ENCODE results near the gene NXPE3. TPM values are rescaled to one million over a fixed set of nuclear protein-coding genes. Genes with fewer than 3 reads are reported as not detected.
A peak's percentile ranks its signal among the peaks of the same experiment; 100 is the strongest.

The NXPE3 gene
- total and polyA plus RNA-seq, 2 experiments from 2014 or later: 5.4 to 12.6 TPM

GRCh38 chr3:101867996-101868395, 89.0 kb downstream of the NXPE3 start:
- no peaks in the 10 kb centered on the region for H3K79me2 ChIP-seq (ENCODE audit: insufficient read depth)
- no peaks in the 10 kb centered on the region for H3K9me3 ChIP-seq (ENCODE audit: low read depth)
- H3K27me3 ChIP-seq (replicated peaks; ENCODE audit: insufficient read depth): no peaks in the 10 kb centered on the region
- no peaks in the 10 kb centered on the region for H3K36me3 ChIP-seq (ENCODE audit: low read depth)
- 59 to 75% methylated on average over 2 of the region's 2 CpGs for WGBS, 2 experiments (ENCODE audit: low coverage in 1 of 2, low lambda C conversion rate in 2 of 2, missing lambda C conversion rate in 2 of 2)
- no peak overlapping the region for H3K4me2 ChIP-seq (ENCODE audit: unreplicated experiment)
- TF ChIP-seq EZH2 (IDR thresholded peaks at IDR 0.05; ENCODE audit: insufficient read depth, poor library complexity, severe bottlenecking): no peak
- TF ChIP-seq EZH2phosphoT487 (IDR thresholded peaks at IDR 0.05; ENCODE audit: insufficient read depth, low read depth): no peak
- H3K9me2 ChIP-seq (ENCODE audit: insufficient read depth): no peaks in the 10 kb centered on the region
- no peak overlapping the region for H2AFZ ChIP-seq
- H3K9ac ChIP-seq: no peak overlapping the region
- H3K4me1 ChIP-seq (ENCODE audit: insufficient read depth): no peaks in the 10 kb centered on the region
- H4K20me1 ChIP-seq (ENCODE audit: insufficient read depth): no peaks in the 10 kb centered on the region
- in situ Hi-C loops (cut with MboI): no loop called here
- no peak overlapping the region for H3K27ac ChIP-seq
- H3K4me3 ChIP-seq: no peak overlapping the region
- no peak for DNase-seq
- peaks cover 9% of the 10 kb centered on the region for H3F3A ChIP-seq (ENCODE audit: insufficient read depth)

- WGBS, 2 experiments (ENCODE audit: low coverage in 1 of 2, low lambda C conversion rate in 2 of 2, missing lambda C conversion rate in 2 of 2): 91 to 95% methylated on average over 12 of the region's 12 CpGs
Observed at GRCh38 chr3:101868534-101869464, 89.8 kb downstream of the NXPE3 start.

GRCh38 chr3:101870138-101870537, 91.1 kb downstream of the NXPE3 start:
- H4K20me1 ChIP-seq (ENCODE audit: insufficient read depth): no peaks in the 10 kb centered on the region
- 70 to 78% methylated on average over 5 of the region's 5 CpGs for WGBS, 2 experiments (ENCODE audit: low coverage in 1 of 2, low lambda C conversion rate in 2 of 2, missing lambda C conversion rate in 2 of 2)
- H3K27me3 ChIP-seq (replicated peaks; ENCODE audit: insufficient read depth): no peaks in the 10 kb centered on the region
- H3K79me2 ChIP-seq (ENCODE audit: insufficient read depth): no peaks in the 10 kb centered on the region
- H3K4me1 ChIP-seq (ENCODE audit: insufficient read depth): peaks cover 5% of the 10 kb centered on the region; the same call in 1 of the 2 replicates
- peaks cover 7% of the 10 kb centered on the region; the same call in 1 of the 2 replicates for H3F3A ChIP-seq (ENCODE audit: insufficient read depth)
- in situ Hi-C loops (cut with MboI): no loop called here
- H3K27ac ChIP-seq: no peak overlapping the region
- no peaks in the 10 kb centered on the region for H3K9me3 ChIP-seq (ENCODE audit: low read depth)
- H3K9ac ChIP-seq: no peak overlapping the region
- H3K4me2 ChIP-seq (ENCODE audit: unreplicated experiment): no peak overlapping the region
- H2AFZ ChIP-seq: no peak overlapping the region
- no peak for DNase-seq
- TF ChIP-seq EZH2phosphoT487 (IDR thresholded peaks at IDR 0.05; ENCODE audit: insufficient read depth, low read depth) (no peak), EZH2 (IDR thresholded peaks at IDR 0.05; ENCODE audit: insufficient read depth, poor library complexity, severe bottlenecking) (no peak)
- H3K4me3 ChIP-seq: no peak overlapping the region
- H3K36me3 ChIP-seq (ENCODE audit: low read depth): no peaks in the 10 kb centered on the region
- no peaks in the 10 kb centered on the region for H3K9me2 ChIP-seq (ENCODE audit: insufficient read depth)

More at GRCh38 chr3:101868534-101869464, 89.8 kb downstream of the NXPE3 start:
- Histone ChIP-seq H3K9me2 (ENCODE audit: insufficient read depth) (no peaks in the 10 kb centered on the region), H3F3A (ENCODE audit: insufficient read depth) (peaks cover 7% of the 10 kb centered on the region), H4K20me1 (ENCODE audit: insufficient read depth) (no peaks in the 10 kb centered on the region), H3K27me3 (replicated peaks; ENCODE audit: insufficient read depth) (no peaks in the 10 kb centered on the region), H3K27ac (no peak overlapping the region), H3K36me3 (ENCODE audit: low read depth) (no peaks in the 10 kb centered on the region), H3K9me3 (ENCODE audit: low read depth) (no peaks in the 10 kb centered on the region), H3K4me2 (ENCODE audit: unreplicated experiment) (no peak overlapping the region), H3K4me1 (ENCODE audit: insufficient read depth) (peaks cover 5% of the 10 kb centered on the region; the same call in 1 of the 2 replicates), H2AFZ (no peak overlapping the region), H3K4me3 (no peak overlapping the region), H3K9ac (no peak overlapping the region), H3K79me2 (ENCODE audit: insufficient read depth) (no peaks in the 10 kb centered on the region)
- TF ChIP-seq EZH2phosphoT487 (IDR thresholded peaks at IDR 0.05; ENCODE audit: insufficient read depth, low read depth) (no peak), EZH2 (IDR thresholded peaks at IDR 0.05; ENCODE audit: insufficient read depth, poor library complexity, severe bottlenecking) (no peak)
- no peak for DNase-seq
- in situ Hi-C loops (cut with MboI): no loop called here

GRCh38 chr3:101873619-101874018, 94.6 kb downstream of the NXPE3 start:
- WGBS, 2 experiments (ENCODE audit: low coverage in 1 of 2, low lambda C conversion rate in 2 of 2, missing lambda C conversion rate in 2 of 2): 39 to 43% methylated on average over 2 of the region's 2 CpGs
- peak; percentile 53 for DNase-seq

More at GRCh38 chr3:101873619-101874018, 94.6 kb downstream of the NXPE3 start:
- TF ChIP-seq EZH2phosphoT487 (IDR thresholded peaks at IDR 0.05; ENCODE audit: insufficient read depth, low read depth) (no peak), EZH2 (IDR thresholded peaks at IDR 0.05; ENCODE audit: insufficient read depth, poor library complexity, severe bottlenecking) (no peak)
- H3K4me2 ChIP-seq (ENCODE audit: unreplicated experiment): no peak overlapping the region
- no peaks in the 10 kb centered on the region for H4K20me1 ChIP-seq (ENCODE audit: insufficient read depth)
- no peak overlapping the region for H3K27ac ChIP-seq
- no peaks in the 10 kb centered on the region for H3F3A ChIP-seq (ENCODE audit: insufficient read depth)
- no peaks in the 10 kb centered on the region for H3K79me2 ChIP-seq (ENCODE audit: insufficient read depth)
- H3K9ac ChIP-seq: no peak overlapping the region
- no peaks in the 10 kb centered on the region for H3K27me3 ChIP-seq (replicated peaks; ENCODE audit: insufficient read depth)
- H3K9me2 ChIP-seq (ENCODE audit: insufficient read depth): no peaks in the 10 kb centered on the region
- no peaks in the 10 kb centered on the region for H3K9me3 ChIP-seq (ENCODE audit: low read depth)
- peaks cover 5% of the 10 kb centered on the region; the same call in 1 of the 2 replicates for H3K4me1 ChIP-seq (ENCODE audit: insufficient read depth)
- no peaks in the 10 kb centered on the region for H3K36me3 ChIP-seq (ENCODE audit: low read depth)
- in situ Hi-C loops (cut with MboI): no loop called here
- H3K4me3 ChIP-seq: no peak overlapping the region
- H2AFZ ChIP-seq: no peak overlapping the region

Measured in GM23248 (cell line).